ENCODE data around the gene COMP. TPM values are rescaled to one million over a fixed set of nuclear protein-coding genes. Genes with fewer than 3 reads are reported as not detected.

COMP gene
- total RNA-seq, 4 donors from 2014 or later, result 0.76 TPM; not detected in 3

- TF ChIP-seq POLR2A (IDR thresholded peaks at IDR 0.05) (no peak), CTCF (IDR thresholded peaks at IDR 0.05) (no peak)
- intact Hi-C loops (cut with DNase I; ENCODE audit: low total_unique reads), result no loop called here
- DNase-seq, result no peak
- peaks cover 0 to 5% of the 10 kb centered on the region in 2 donors for H3K4me1 ChIP-seq
- no peaks in the 10 kb centered on the region for H3K9me3 ChIP-seq
- peak overlapping the region in 1 of 2 donors; percentile 31 for H3K27ac ChIP-seq
- H3K27me3 ChIP-seq, result no peaks in the 10 kb centered on the region
- H3K4me3 ChIP-seq, result no peak overlapping the region
- no peaks in the 10 kb centered on the region for H3K36me3 ChIP-seq
Observed at GRCh38 chr19:18743784-18744418, 47.2 kb downstream of the COMP start.

- intact Hi-C loops (cut with DNase I; ENCODE audit: low total_unique reads), result no loop called here
- H3K27me3 ChIP-seq, result no peaks in the 10 kb centered on the region
- no peak overlapping the region for H3K4me3 ChIP-seq
- no peaks in the 10 kb centered on the region for H3K9me3 ChIP-seq
- TF ChIP-seq CTCF (IDR thresholded peaks at IDR 0.05) (peak in 1 of 4 experiments; percentile 13), POLR2A (IDR thresholded peaks at IDR 0.05) (no peak)
- H3K27ac ChIP-seq, result peak overlapping the region in 1 of 2 donors; percentile 31
- no peaks in the 10 kb centered on the region for H3K36me3 ChIP-seq
- peak; percentile 62 to 74 for DNase-seq
- H3K4me1 ChIP-seq, result peaks cover 0 to 5% of the 10 kb centered on the region in 2 donors
Observed at GRCh38 chr19:18742838-18743783, 48.0 kb downstream of the COMP start.

- no peaks in the 10 kb centered on the region for H3K27me3 ChIP-seq
- intact Hi-C loops (cut with DNase I; ENCODE audit: low total_unique reads), result no loop called here
- peaks cover 0 to 5% of the 10 kb centered on the region in 2 donors for H3K4me1 ChIP-seq
- H3K4me3 ChIP-seq, result no peak overlapping the region
- TF ChIP-seq POLR2A (IDR thresholded peaks at IDR 0.05) (no peak), CTCF (IDR thresholded peaks at IDR 0.05) (no peak)
- no peaks in the 10 kb centered on the region for H3K9me3 ChIP-seq
- H3K27ac ChIP-seq, result no peak overlapping the region
- DNase-seq, result no peak
- no peaks in the 10 kb centered on the region for H3K36me3 ChIP-seq
Observed at GRCh38 chr19:18742324-18742723, 48.8 kb downstream of the COMP start.

GRCh38 chr19:18741124-18742121, 49.7 kb downstream of the COMP start:
- Histone ChIP-seq H3K27ac (no peak overlapping the region), H3K27me3 (no peaks in the 10 kb centered on the region), H3K36me3 (no peaks in the 10 kb centered on the region), H3K4me1 (peaks cover 0 to 5% of the 10 kb centered on the region in 2 donors), H3K4me3 (no peak overlapping the region), H3K9me3 (no peaks in the 10 kb centered on the region)
- DNase-seq, result peak in 1 of 2 donors; percentile 36
- TF ChIP-seq POLR2A (IDR thresholded peaks at IDR 0.05) (no peak), CTCF (IDR thresholded peaks at IDR 0.05) (no peak)
- intact Hi-C loops (cut with DNase I; ENCODE audit: low total_unique reads), result no loop called here
